WTC11 (cell line): ENCODE data around the gene UCN3. TPM values are rescaled to one million over a fixed set of nuclear protein-coding genes. Genes with fewer than 3 reads are reported as not detected.

Source experiments
- ATAC-seq: fragments of 200-7000 bp; cut with Tn5 transposase; 2 replicates; pipeline ENCODE4 v1.10.0; 2021; ENCODE audit warnings: mild to moderate bottlenecking, moderate library complexity
- CTCF ChIA-PET: fragments of 300-600 bp; sonication (Branson Sonifier 250); formaldehyde crosslinking; loops from one replicate; lab custom pipeline; 2021; ENCODE audit warnings: antibody characterized with exemption; lab: Charles Lee
- POLR2A ChIA-PET: fragments of 350-600 bp; sonication (Branson Sonifier 250); formaldehyde crosslinking; loops from one replicate; lab custom pipeline; 2021; ENCODE audit warnings: antibody characterized with exemption; lab: Charles Lee
- DNase-seq: peaks from one replicate; pipeline ENCODE4 v3.0.0; 2021; ENCODE audit warnings: low spot score
- H3K27ac Mint-ChIP-seq: 2 replicates; pipeline ENCODE4 v1.8.0; 2021; ENCODE audit warnings: mixed read lengths
- H3K27me3 Mint-ChIP-seq: 2 replicates; pipeline ENCODE4 v1.8.0; 2021; ENCODE audit warnings: low read depth, mild to moderate bottlenecking, moderate library complexity, mixed read lengths
- H3K36me3 Mint-ChIP-seq: 2 replicates; pipeline ENCODE4 v1.8.0; 2021; ENCODE audit warnings: mixed read lengths
- H3K4me1 Mint-ChIP-seq: 2 replicates; pipeline ENCODE4 v1.8.0; 2022; ENCODE audit warnings: mixed read lengths
- H3K4me3 Mint-ChIP-seq: 2 replicates; pipeline ENCODE4 v1.8.0; 2021; ENCODE audit warnings: mild to moderate bottlenecking, moderate library complexity, mixed read lengths
- H3K9me3 Mint-ChIP-seq: 2 replicates; pipeline ENCODE4 v1.8.0; 2021; ENCODE audit warnings: mixed read lengths
- AR ChIP-seq: fragments of 250-450 bp; sonication (Bioruptor Pico); IDR thresholded peaks from 2 replicates; pipeline ENCODE4 v1.9.0; 2021; ENCODE audit warnings: mild to moderate bottlenecking
- JAZF1 ChIP-seq: fragments of 250-450 bp; sonication (Bioruptor Pico); IDR thresholded peaks from 2 replicates; pipeline ENCODE4 v1.9.0; 2021; ENCODE audit warnings: moderate library complexity, mild to moderate bottlenecking, inconsistent platforms
- MXD4 ChIP-seq: fragments of 250-450 bp; sonication (Bioruptor Pico); IDR thresholded peaks from 2 replicates; pipeline ENCODE4 v1.8.0; 2021; ENCODE audit warnings: mild to moderate bottlenecking, moderate library complexity, borderline replicate concordance
- MYBL2 ChIP-seq: sonication (generic); formaldehyde crosslinking; IDR thresholded peaks from 2 replicates; pipeline ENCODE4 v1.8.1; 2023; ENCODE audit warnings: mild to moderate bottlenecking, moderate library complexity, missing genetic modification reagents
- OVOL2 ChIP-seq: fragments of 250-450 bp; sonication (Bioruptor Pico); IDR thresholded peaks from 2 replicates; pipeline ENCODE4 v1.9.0; 2021; ENCODE audit warnings: mild to moderate bottlenecking, borderline replicate concordance
- ZNF121 ChIP-seq: sonication (generic); formaldehyde crosslinking; IDR thresholded peaks from 2 replicates; pipeline ENCODE4 v1.8.0; 2023; ENCODE audit warnings: missing genetic modification reagents
- ZNF512 ChIP-seq: sonication (generic); formaldehyde crosslinking; IDR thresholded peaks from 2 replicates; pipeline ENCODE4 v1.8.1; 2022; ENCODE audit warnings: missing genetic modification reagents, borderline replicate concordance
- ZNF532 ChIP-seq: fragments of 250-450 bp; sonication (Bioruptor Pico); IDR thresholded peaks from 2 replicates; pipeline ENCODE4 v1.9.0; 2021; ENCODE audit warnings: mild to moderate bottlenecking, borderline replicate concordance
- ZNF671 ChIP-seq: fragments of 250-450 bp; sonication (Bioruptor Pico); IDR thresholded peaks from 2 replicates; pipeline ENCODE4 v1.8.0; 2021; ENCODE audit warnings: mild to moderate bottlenecking
- total RNA-seq: library from RNA; stranded (reverse); gene quantifications from 3 replicates; pipeline ENCODE4 v1.2.3, GENCODE V29; 2021
- TF ChIP-seq, protein P1 (sequence below): sonication (generic); formaldehyde crosslinking; IDR thresholded peaks from 2 replicates; pipeline ENCODE4 v1.8.1; 2023; ENCODE audit warnings: mild to moderate bottlenecking, missing genetic modification reagents
- TF ChIP-seq, protein P2 (sequence below): sonication (generic); formaldehyde crosslinking; IDR thresholded peaks from 2 replicates; pipeline ENCODE4 v1.8.0; 2022; ENCODE audit warnings: mild to moderate bottlenecking, missing genetic modification reagents
- TF ChIP-seq, protein P3 (sequence below): fragments of 250-450 bp; sonication (Bioruptor Pico); IDR thresholded peaks from 2 replicates; pipeline ENCODE4 v2.1.2; 2022; ENCODE audit warnings: mild to moderate bottlenecking, moderate library complexity
- TF ChIP-seq, protein P4 (sequence below): sonication (generic); formaldehyde crosslinking; IDR thresholded peaks from 2 replicates; pipeline ENCODE4 v1.8.1; 2023; ENCODE audit warnings: mild to moderate bottlenecking, moderate library complexity, missing genetic modification reagents
- TF ChIP-seq, protein P5 (sequence below): sonication (generic); formaldehyde crosslinking; IDR thresholded peaks from 2 replicates; pipeline ENCODE4 v1.8.0; 2022; ENCODE audit warnings: missing genetic modification reagents

The UCN3 gene
- total RNA-seq, 1 experiment from 2014 or later = not detected

GRCh38 chr10:5399332-5399731 is 34.6 kb downstream of the UCN3 start:
- ChIA-PET POLR2A (no interaction called here), CTCF (interaction anchor here (1.1 kb wide), 1 partner anchor 33 kb away, joined by 7 read pairs; no protein-coding TSS in a partner anchor)
- TF ChIP-seq, protein P1, sequence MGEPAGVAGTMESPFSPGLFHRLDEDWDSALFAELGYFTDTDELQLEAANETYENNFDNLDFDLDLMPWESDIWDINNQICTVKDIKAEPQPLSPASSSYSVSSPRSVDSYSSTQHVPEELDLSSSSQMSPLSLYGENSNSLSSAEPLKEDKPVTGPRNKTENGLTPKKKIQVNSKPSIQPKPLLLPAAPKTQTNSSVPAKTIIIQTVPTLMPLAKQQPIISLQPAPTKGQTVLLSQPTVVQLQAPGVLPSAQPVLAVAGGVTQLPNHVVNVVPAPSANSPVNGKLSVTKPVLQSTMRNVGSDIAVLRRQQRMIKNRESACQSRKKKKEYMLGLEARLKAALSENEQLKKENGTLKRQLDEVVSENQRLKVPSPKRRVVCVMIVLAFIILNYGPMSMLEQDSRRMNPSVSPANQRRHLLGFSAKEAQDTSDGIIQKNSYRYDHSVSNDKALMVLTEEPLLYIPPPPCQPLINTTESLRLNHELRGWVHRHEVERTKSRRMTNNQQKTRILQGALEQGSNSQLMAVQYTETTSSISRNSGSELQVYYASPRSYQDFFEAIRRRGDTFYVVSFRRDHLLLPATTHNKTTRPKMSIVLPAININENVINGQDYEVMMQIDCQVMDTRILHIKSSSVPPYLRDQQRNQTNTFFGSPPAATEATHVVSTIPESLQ (CRISPR knock-in tag) = no peak
- TF ChIP-seq, protein P2, sequence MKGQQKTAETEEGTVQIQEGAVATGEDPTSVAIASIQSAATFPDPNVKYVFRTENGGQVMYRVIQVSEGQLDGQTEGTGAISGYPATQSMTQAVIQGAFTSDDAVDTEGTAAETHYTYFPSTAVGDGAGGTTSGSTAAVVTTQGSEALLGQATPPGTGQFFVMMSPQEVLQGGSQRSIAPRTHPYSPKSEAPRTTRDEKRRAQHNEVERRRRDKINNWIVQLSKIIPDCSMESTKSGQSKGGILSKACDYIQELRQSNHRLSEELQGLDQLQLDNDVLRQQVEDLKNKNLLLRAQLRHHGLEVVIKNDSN = no peak
- H3K27ac Mint-ChIP-seq = no peak overlapping the region
- H3K4me3 Mint-ChIP-seq = no peak overlapping the region
- no peak for ATAC-seq
- no peak for DNase-seq
- H3K4me1 Mint-ChIP-seq = no peaks in the 10 kb centered on the region
- no peaks in the 10 kb centered on the region for H3K36me3 Mint-ChIP-seq
- H3K9me3 Mint-ChIP-seq = 0 out of 2 replicates have a peak, but pooled peaks cover 4% of the 10 kb centered on the region
- H3K27me3 Mint-ChIP-seq = no peaks in the 10 kb centered on the region

GRCh38 chr10:5400468-5401240 is 35.9 kb downstream of the UCN3 start:
- no peaks in the 10 kb centered on the region for H3K27me3 Mint-ChIP-seq
- H3K36me3 Mint-ChIP-seq = no peaks in the 10 kb centered on the region
- no peaks in the 10 kb centered on the region for H3K4me1 Mint-ChIP-seq
- ATAC-seq (no peak), DNase-seq (no peak)
- 0 out of 2 replicates have a peak, but pooled peaks cover 4% of the 10 kb centered on the region for H3K9me3 Mint-ChIP-seq
- CTCF ChIA-PET = no interaction called here
- no peak overlapping the region for H3K27ac Mint-ChIP-seq
- POLR2A ChIA-PET = no interaction called here
- no peak overlapping the region for H3K4me3 Mint-ChIP-seq
- TF ChIP-seq ZNF121 (CRISPR knock-in tag) = no peak
- TF ChIP-seq, protein P3, sequence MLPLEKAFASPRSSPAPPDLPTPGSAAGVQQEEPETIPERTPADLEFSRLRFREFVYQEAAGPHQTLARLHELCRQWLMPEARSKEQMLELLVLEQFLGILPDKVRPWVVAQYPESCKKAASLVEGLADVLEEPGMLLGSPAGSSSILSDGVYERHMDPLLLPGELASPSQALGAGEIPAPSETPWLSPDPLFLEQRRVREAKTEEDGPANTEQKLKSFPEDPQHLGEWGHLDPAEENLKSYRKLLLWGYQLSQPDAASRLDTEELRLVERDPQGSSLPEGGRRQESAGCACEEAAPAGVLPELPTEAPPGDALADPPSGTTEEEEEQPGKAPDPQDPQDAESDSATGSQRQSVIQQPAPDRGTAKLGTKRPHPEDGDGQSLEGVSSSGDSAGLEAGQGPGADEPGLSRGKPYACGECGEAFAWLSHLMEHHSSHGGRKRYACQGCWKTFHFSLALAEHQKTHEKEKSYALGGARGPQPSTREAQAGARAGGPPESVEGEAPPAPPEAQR (CRISPR knock-in tag) = no peak
- TF ChIP-seq ZNF532 (CRISPR knock-in tag) = no peak
- no peak for TF ChIP-seq MXD4 (CRISPR knock-in tag)
- TF ChIP-seq, protein P4, sequence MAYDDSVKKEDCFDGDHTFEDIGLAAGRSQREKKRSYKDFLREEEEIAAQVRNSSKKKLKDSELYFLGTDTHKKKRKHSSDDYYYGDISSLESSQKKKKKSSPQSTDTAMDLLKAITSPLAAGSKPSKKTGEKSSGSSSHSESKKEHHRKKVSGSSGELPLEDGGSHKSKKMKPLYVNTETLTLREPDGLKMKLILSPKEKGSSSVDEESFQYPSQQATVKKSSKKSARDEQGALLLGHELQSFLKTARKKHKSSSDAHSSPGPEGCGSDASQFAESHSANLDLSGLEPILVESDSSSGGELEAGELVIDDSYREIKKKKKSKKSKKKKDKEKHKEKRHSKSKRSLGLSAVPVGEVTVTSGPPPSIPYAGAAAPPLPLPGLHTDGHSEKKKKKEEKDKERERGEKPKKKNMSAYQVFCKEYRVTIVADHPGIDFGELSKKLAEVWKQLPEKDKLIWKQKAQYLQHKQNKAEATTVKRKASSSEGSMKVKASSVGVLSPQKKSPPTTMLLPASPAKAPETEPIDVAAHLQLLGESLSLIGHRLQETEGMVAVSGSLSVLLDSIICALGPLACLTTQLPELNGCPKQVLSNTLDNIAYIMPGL = no peak
- TF ChIP-seq ZNF671 (CRISPR knock-in tag) = no peak
- TF ChIP-seq JAZF1 = no peak
- no peak for TF ChIP-seq ZNF512 (CRISPR knock-in tag)
- TF ChIP-seq, protein P5, sequence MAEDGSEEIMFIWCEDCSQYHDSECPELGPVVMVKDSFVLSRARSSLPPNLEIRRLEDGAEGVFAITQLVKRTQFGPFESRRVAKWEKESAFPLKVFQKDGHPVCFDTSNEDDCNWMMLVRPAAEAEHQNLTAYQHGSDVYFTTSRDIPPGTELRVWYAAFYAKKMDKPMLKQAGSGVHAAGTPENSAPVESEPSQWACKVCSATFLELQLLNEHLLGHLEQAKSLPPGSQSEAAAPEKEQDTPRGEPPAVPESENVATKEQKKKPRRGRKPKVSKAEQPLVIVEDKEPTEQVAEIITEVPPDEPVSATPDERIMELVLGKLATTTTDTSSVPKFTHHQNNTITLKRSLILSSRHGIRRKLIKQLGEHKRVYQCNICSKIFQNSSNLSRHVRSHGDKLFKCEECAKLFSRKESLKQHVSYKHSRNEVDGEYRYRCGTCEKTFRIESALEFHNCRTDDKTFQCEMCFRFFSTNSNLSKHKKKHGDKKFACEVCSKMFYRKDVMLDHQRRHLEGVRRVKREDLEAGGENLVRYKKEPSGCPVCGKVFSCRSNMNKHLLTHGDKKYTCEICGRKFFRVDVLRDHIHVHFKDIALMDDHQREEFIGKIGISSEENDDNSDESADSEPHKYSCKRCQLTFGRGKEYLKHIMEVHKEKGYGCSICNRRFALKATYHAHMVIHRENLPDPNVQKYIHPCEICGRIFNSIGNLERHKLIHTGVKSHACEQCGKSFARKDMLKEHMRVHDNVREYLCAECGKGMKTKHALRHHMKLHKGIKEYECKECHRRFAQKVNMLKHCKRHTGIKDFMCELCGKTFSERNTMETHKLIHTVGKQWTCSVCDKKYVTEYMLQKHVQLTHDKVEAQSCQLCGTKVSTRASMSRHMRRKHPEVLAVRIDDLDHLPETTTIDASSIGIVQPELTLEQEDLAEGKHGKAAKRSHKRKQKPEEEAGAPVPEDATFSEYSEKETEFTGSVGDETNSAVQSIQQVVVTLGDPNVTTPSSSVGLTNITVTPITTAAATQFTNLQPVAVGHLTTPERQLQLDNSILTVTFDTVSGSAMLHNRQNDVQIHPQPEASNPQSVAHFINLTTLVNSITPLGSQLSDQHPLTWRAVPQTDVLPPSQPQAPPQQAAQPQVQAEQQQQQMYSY (CRISPR knock-in tag) = no peak
- TF ChIP-seq OVOL2 (CRISPR knock-in tag) = no peak
- no peak for TF ChIP-seq AR (CRISPR knock-in tag)
- TF ChIP-seq MYBL2 (CRISPR knock-in tag) = no peak
